HEK293T (cell line): ENCODE data around the gene NTSR1.

Experiments used
- CTCF ChIA-PET: fragments of 350-600 bp; formaldehyde crosslinking; extraction: SDS; loops from one replicate; lab custom pipeline; 2021; ENCODE audit warnings: antibody characterized with exemption, inconsistent platforms; lab: Yijun Ruan, JAX
- POLR2A ChIA-PET: fragments of 350-600 bp; formaldehyde crosslinking; extraction: SDS; loops from one replicate; lab custom pipeline; 2020; ENCODE audit warnings: antibody characterized with exemption, inconsistent platforms; lab: Yijun Ruan, JAX
- DNase-seq: peaks from one replicate; pipeline ENCODE4 v3.0.0; 2012; ENCODE audit warnings: mixed read lengths; ENCODE audit errors: extremely low spot score
- ARNT ChIP-seq: fragments of 450-650 bp; IDR thresholded peaks from 2 replicates; pipeline ENCODE4 v1.6.1; 2017; ENCODE audit warnings: mild to moderate bottlenecking
- BHLHE40 ChIP-seq: fragments of 450-650 bp; IDR thresholded peaks from 2 replicates; pipeline ENCODE4 v1.6.1; 2016; ENCODE audit warnings: mild to moderate bottlenecking, moderate library complexity, borderline replicate concordance
- CTBP1 ChIP-seq: fragments of 450-650 bp; IDR thresholded peaks from 2 replicates; pipeline ENCODE4 v1.6.1; 2016; ENCODE audit warnings: borderline replicate concordance
- ELF4 ChIP-seq: fragments of 450-650 bp; IDR thresholded peaks from 2 replicates; pipeline ENCODE4 v1.6.1; 2017; ENCODE audit warnings: antibody characterized with exemption
- FOXA1 ChIP-seq: fragments of 450-650 bp; IDR thresholded peaks from 2 replicates; pipeline ENCODE4 v1.6.1; 2016; ENCODE audit warnings: mild to moderate bottlenecking
- FOXK2 ChIP-seq: fragments of 450-650 bp; IDR thresholded peaks from 2 replicates; pipeline ENCODE4 v1.6.1; 2016; ENCODE audit warnings: mild to moderate bottlenecking
- FOXM1 ChIP-seq: fragments of 450-650 bp; IDR thresholded peaks from 2 replicates; pipeline ENCODE4 v1.6.1; 2017; ENCODE audit warnings: mild to moderate bottlenecking, borderline replicate concordance
- HDGF ChIP-seq: fragments of 450-650 bp; IDR thresholded peaks from 2 replicates; pipeline ENCODE4 v1.6.1; 2017; ENCODE audit warnings: antibody characterized with exemption, borderline replicate concordance
- L3MBTL2 ChIP-seq: fragments of 450-650 bp; conservative IDR thresholded peaks from 2 replicates; pipeline ENCODE4 v1.6.1; 2016; ENCODE audit warnings: mild to moderate bottlenecking
- LEF1 ChIP-seq: fragments of 450-650 bp; IDR thresholded peaks from 2 replicates; pipeline ENCODE4 v1.6.1; 2017; ENCODE audit warnings: mild to moderate bottlenecking, borderline replicate concordance
- NFRKB ChIP-seq: fragments of 450-650 bp; IDR thresholded peaks from 2 replicates; pipeline ENCODE4 v1.6.1; 2016; ENCODE audit warnings: mild to moderate bottlenecking, moderate library complexity
- SP1 ChIP-seq: fragments of 450-650 bp; IDR thresholded peaks from 2 replicates; pipeline ENCODE4 v1.6.1; 2017
- SUZ12 ChIP-seq: fragments of 450-650 bp; IDR thresholded peaks from 2 replicates; pipeline ENCODE4 v1.6.1; 2016; ENCODE audit warnings: mild to moderate bottlenecking
- TARDBP ChIP-seq: fragments of 450-650 bp; IDR thresholded peaks from 2 replicates; pipeline ENCODE4 v1.6.1; 2016
- ZNF384 ChIP-seq: fragments of 450-650 bp; IDR thresholded peaks from 2 replicates; pipeline ENCODE4 v1.6.1; 2016
- TF ChIP-seq, protein P1 (sequence below): fragments of 450-650 bp; IDR thresholded peaks from 2 replicates; pipeline ENCODE4 v1.6.1; 2016

NTSR1 gene

DNA sequence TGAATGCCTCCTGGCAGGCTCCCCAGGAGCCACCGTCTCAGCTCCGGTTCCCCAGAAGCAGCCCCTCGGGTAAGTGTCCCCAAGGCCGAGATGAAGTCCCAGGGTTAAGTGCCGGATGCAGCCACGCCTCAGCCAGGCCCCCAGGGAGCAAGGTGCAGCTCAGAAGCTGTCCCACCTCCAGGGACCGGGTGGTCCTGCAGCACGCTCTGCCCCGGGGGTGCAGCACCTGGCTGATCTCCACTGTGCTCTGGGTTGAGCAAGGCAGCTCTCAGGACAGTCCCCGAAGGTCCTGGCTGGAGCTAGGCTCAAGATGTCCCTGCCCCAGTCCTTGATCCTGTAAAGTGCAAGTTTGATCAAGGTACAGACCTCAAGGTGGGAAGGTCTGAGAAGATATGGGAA, 15.1 kb upstream of the NTSR1 start:
- TF ChIP-seq CTBP1 (no peak), SP1 (no peak), NFRKB (no peak), TARDBP (no peak), HDGF (no peak), ELF4 (no peak), FOXK2 (no peak), FOXM1 (no peak), ZNF384 (no peak)
- DNase-seq = no peak
- CTCF ChIA-PET = no interaction called here
- POLR2A ChIA-PET = interaction anchor here (1.5 kb wide), 1 partner anchor 103 kb away, joined by 4 read pairs; the partner anchor contains the start of gene MRGBP

DNA sequence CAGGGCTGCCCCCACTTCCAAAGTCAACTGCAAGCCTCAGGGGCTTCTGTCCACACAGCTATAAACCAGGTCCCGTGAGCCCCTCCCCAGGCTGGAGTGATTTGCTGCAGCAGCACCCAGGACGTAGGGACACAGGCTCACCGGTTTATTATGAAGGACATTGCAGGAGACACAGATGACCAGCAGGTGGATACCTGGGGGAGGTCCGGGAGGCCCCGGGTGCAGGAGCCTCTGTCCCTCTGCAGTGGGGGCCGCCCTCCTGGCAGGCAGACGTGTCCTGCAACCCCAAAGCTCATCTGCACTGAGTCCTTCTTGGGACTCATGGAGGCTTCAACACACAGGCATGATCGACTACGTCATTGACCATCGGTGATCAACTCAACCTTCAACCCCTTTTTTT, 14.5 kb upstream of the NTSR1 start:
- CTCF ChIA-PET = interaction anchor here (0.7 kb wide), 1 partner anchor 11 kb away, joined by 3 read pairs; no protein-coding TSS in a partner anchor
- TF ChIP-seq L3MBTL2 = no peak
- no peak for TF ChIP-seq FOXA1
- TF ChIP-seq TARDBP = no peak
- no peak for TF ChIP-seq ARNT

DNA sequence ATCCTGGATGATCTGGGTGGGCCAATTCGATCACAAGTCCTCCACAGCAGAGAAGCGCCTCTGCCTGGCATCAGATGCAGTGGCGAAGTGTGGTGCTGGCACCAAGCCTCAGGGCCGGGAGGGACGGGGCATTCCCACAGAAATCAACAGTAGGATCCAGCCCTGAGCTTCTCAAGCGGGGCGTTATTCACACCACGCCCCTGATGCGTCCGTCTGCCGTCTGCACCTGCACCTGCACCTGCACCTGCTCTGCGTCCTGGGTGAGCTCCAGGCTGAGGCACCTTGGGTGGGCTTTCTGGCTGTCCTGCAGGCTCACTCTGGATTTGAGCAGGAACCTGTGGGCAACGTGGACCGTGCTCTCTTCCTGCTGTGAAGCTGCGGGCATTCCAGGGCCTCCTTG, 13.8 kb upstream of the NTSR1 start:
- no peak for DNase-seq
- POLR2A ChIA-PET = interaction anchor here (1.5 kb wide), 1 partner anchor 101 kb away, joined by 4 read pairs; the partner anchor contains the start of gene MRGBP
- TF ChIP-seq BHLHE40 (no peak), ZNF384 (no peak), TARDBP (no peak), L3MBTL2 (no peak), LEF1 (no peak), FOXA1 (no peak), ELF4 (no peak), SP1 (no peak), FOXK2 (no peak), SUZ12 (no peak), CTBP1 (no peak), ARNT (no peak), FOXM1 (no peak), HDGF (no peak), NFRKB (no peak)
- TF ChIP-seq, protein P1, sequence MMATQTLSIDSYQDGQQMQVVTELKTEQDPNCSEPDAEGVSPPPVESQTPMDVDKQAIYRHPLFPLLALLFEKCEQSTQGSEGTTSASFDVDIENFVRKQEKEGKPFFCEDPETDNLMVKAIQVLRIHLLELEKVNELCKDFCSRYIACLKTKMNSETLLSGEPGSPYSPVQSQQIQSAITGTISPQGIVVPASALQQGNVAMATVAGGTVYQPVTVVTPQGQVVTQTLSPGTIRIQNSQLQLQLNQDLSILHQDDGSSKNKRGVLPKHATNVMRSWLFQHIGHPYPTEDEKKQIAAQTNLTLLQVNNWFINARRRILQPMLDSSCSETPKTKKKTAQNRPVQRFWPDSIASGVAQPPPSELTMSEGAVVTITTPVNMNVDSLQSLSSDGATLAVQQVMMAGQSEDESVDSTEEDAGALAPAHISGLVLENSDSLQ = no peak
- CTCF ChIA-PET = interaction anchor here (0.7 kb wide), 1 partner anchor 10 kb away, joined by 3 read pairs; no protein-coding TSS in a partner anchor

More for the DNA sequence above, 14.5 kb upstream of the NTSR1 start:
- no peak for DNase-seq
- POLR2A ChIA-PET = interaction anchor here (1.5 kb wide), 1 partner anchor 102 kb away, joined by 4 read pairs; the partner anchor contains the start of gene MRGBP

DNA sequence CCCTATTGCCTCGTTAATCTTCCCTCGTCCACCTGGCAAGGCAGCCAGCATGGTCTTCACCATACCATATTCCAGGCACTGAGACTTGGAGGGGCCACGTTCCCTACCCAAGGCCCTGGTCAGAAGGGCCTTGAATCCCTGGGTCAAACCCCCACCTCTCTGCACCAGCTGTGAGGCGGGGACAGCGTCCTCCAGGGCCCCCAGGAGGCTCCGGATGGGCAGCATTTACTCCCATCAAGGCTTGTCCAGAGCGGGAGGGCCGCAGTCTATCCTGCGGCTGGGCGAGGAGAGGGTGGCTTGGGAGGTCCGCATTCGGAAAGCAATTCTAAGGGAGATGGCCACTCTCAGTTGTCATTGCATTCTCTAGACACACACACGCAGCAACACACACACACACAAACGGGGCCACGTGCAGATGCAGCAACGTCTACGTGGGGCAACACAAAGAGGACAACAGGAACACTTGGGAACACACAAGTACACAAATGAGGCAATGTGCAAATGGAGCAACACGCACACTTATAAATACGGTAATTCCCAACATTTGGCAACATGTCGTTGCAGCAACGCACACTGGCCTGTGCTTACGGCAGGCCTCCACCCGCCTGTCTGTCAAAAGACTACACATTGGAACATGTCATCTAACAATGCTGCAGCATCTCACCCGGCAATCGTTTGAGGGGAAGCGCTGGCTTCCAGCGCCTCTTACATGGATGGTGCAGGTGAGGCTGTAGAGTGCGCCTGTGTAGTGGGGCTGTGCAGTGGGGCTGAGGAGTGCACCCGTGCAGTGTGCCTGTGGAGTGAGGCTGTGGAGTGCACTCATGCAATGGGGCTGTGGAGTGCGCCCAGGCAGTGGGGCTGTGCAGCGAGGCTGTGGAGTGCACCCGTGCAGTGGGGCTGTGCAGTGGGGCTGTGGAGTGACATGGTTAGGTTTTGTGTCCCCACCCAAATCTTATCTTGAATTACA, 12.9 kb upstream of the NTSR1 start:
- TF ChIP-seq HDGF (no peak), CTBP1 (no peak), ARNT (no peak), SUZ12 (no peak), SP1 (no peak)
- no peak for DNase-seq
- CTCF ChIA-PET = no interaction called here
- POLR2A ChIA-PET = no interaction called here

DNA sequence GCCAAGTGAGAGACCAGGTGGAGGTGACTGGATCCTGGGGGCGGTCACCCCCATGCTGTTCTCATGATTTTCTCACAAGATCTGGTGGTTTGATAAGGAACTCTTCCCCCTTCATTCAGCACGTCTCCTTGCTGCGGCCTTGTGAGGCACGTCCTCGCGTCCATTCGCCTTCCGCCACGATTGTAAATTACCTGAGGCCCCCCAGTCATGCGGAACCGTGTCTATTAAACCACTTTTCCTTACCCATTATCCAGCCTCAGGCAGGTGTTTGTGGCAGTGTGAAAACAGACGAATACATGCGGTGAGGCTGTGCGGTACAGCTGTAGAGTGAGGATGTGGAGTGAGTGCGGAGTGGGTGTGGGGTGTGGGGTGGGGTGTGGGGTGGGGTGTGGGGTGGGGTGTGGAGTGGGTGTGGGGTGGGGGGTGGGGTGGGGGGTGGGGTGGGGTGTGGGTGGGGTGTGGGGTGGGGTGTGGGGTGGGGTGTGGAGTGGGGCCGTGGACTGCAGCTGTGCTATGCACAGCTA, 12.1 kb upstream of the NTSR1 start:
- ChIA-PET POLR2A (no interaction called here), CTCF (no interaction called here)
- DNase-seq = no peak
- TF ChIP-seq BHLHE40 (no peak), FOXA1 (no peak), HDGF (no peak), FOXM1 (no peak), SUZ12 (no peak), ARNT (no peak), SP1 (no peak), ZNF384 (no peak), NFRKB (no peak), CTBP1 (no peak), TARDBP (no peak), LEF1 (no peak), FOXK2 (no peak), L3MBTL2 (no peak), ELF4 (no peak)
- TF ChIP-seq, protein P1 = no peak

DNA sequence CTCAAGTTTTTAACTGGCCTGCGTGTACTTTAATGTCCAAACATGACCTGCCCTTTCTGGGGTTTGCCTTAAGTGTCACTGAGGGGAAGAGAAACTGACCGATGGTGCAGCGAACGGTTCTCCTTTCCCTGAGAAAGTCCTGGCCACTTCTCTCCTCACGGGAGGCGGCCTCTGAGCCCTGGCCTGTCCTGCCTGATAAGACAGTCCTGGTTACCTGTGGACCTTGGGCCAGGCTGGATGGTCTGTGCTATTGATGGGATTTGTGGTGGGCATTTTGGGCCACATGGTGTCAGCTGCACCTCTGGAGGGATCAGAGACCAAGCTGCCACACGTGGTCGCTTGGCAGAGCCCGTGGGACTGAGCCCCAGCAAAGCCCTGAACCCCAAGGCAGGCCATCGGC, 11.6 kb upstream of the NTSR1 start:
- ChIA-PET POLR2A (no interaction called here), CTCF (no interaction called here)
- DNase-seq = no peak
- TF ChIP-seq ELF4 (no peak), CTBP1 (no peak), FOXA1 (no peak), HDGF (no peak), SP1 (no peak), ZNF384 (no peak), L3MBTL2 (no peak)
- TF ChIP-seq, protein P1 = no peak
